ENCODE measurements around the gene BMP5.
"Not testable (repeated sequence)": the region's sequence is repeated elsewhere in the genome, so short reads cannot be mapped to it uniquely, and the experiment has no call there.

BMP5 gene

GRCh38 chr6:55913228-55914195 lies 38.1 kb upstream of the BMP5 start:
- H3K9me3 ChIP-seq (ENCODE audit: insufficient read depth, low read depth, low read length) = no peaks in the 10 kb centered on the region
- H3K4me1 ChIP-seq (ENCODE audit: insufficient read depth, low read length, poor library complexity, severe bottlenecking) = no peaks in the 10 kb centered on the region
- H3K36me3 ChIP-seq (ENCODE audit: insufficient read depth, low read length) = no peaks in the 10 kb centered on the region
- H3K4me3 ChIP-seq (ENCODE audit: low read length, poor library complexity, severe bottlenecking) = no peak overlapping the region
- H4K20me1 ChIP-seq (ENCODE audit: insufficient read depth, low read length, poor library complexity, severe bottlenecking) = no peaks in the 10 kb centered on the region
- H3K4me2 ChIP-seq (ENCODE audit: low read depth, low read length, poor library complexity, severe bottlenecking) = no peak overlapping the region
- no peak overlapping the region for H3K9ac ChIP-seq (ENCODE audit: low read depth, low read length, poor library complexity, severe bottlenecking)
- no peaks in the 10 kb centered on the region for H3K9me2 ChIP-seq (replicated peaks; ENCODE audit: low read depth, low read length)
- TF ChIP-seq EZH2phosphoT487 (IDR thresholded peaks at IDR 0.05; ENCODE audit: borderline replicate concordance) = no peak
- TF ChIP-seq, protein P1, sequence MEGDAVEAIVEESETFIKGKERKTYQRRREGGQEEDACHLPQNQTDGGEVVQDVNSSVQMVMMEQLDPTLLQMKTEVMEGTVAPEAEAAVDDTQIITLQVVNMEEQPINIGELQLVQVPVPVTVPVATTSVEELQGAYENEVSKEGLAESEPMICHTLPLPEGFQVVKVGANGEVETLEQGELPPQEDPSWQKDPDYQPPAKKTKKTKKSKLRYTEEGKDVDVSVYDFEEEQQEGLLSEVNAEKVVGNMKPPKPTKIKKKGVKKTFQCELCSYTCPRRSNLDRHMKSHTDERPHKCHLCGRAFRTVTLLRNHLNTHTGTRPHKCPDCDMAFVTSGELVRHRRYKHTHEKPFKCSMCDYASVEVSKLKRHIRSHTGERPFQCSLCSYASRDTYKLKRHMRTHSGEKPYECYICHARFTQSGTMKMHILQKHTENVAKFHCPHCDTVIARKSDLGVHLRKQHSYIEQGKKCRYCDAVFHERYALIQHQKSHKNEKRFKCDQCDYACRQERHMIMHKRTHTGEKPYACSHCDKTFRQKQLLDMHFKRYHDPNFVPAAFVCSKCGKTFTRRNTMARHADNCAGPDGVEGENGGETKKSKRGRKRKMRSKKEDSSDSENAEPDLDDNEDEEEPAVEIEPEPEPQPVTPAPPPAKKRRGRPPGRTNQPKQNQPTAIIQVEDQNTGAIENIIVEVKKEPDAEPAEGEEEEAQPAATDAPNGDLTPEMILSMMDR (conservative IDR thresholded peaks at IDR 0.05; ENCODE audit: low read length) = no peak
- no peaks in the 10 kb centered on the region for H3K27me3 ChIP-seq (ENCODE audit: insufficient read depth, low read length, poor library complexity, severe bottlenecking)
- no peak overlapping the region for H2AFZ ChIP-seq (ENCODE audit: low read length)
- H3F3A ChIP-seq (ENCODE audit: low read depth) = no peaks in the 10 kb centered on the region
- no peaks in the 10 kb centered on the region for H3K79me2 ChIP-seq (ENCODE audit: insufficient read depth, low read length)

DNA sequence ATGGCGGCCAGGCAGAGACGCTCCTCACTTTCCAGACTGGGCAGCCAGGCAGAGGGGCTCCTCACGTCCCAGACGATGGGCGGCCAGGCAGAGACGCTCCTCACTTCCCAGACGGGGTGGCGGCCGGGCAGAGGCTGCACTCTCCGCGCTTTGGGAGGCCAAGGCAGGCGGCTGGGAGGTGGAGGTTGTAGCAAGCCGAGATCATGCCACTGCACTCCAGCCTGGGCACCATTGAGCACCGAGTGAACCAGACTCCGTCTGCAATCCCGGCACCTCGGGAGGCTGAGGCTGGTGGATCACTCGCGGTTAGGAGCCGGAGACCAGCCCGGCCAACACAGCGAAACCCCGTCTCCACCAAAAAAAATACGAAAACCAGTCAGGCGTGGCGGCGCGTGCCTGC lies 35.1 kb upstream of the BMP5 start:
- H4K20me1 ChIP-seq (ENCODE audit: insufficient read depth, low read length, poor library complexity, severe bottlenecking); H3K4me2 ChIP-seq (ENCODE audit: low read depth, low read length, poor library complexity, severe bottlenecking); H3K36me3 ChIP-seq (ENCODE audit: insufficient read depth, low read length); H3K79me2 ChIP-seq (ENCODE audit: insufficient read depth, low read length); H3K9me3 ChIP-seq (ENCODE audit: insufficient read depth, low read depth, low read length); H3K4me3 ChIP-seq (ENCODE audit: low read length, poor library complexity, severe bottlenecking); H2AFZ ChIP-seq (ENCODE audit: low read length); H3K4me1 ChIP-seq (ENCODE audit: insufficient read depth, low read length, poor library complexity, severe bottlenecking); H3K9ac ChIP-seq (ENCODE audit: low read depth, low read length, poor library complexity, severe bottlenecking); H3K27me3 ChIP-seq (ENCODE audit: insufficient read depth, low read length, poor library complexity, severe bottlenecking); H3F3A ChIP-seq (ENCODE audit: low read depth); H3K9me2 ChIP-seq (replicated peaks; ENCODE audit: low read depth, low read length): not testable (repeated sequence)

DNA sequence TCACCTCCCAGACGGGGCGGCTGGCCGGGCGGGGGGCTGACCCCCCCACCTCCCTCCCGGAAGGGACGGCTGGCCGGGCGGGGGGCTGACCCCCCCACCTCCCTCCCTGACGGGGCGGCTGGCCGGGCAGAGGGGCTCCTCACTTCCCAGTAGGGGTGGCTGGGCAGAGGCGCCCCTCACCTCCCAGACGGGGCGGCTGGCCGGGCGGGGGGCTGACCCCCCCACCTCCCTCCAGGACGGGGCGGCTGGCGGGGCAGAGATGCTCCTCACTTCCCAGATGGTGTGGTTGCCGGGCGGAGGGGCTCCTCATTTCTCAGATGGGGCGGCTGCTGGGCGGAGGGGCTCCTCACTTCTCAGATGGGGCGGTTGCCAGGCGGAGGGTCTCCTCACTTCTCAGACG lies 34.5 kb upstream of the BMP5 start:
- H3K79me2 ChIP-seq (ENCODE audit: insufficient read depth, low read length); H3F3A ChIP-seq (ENCODE audit: low read depth); H3K4me3 ChIP-seq (ENCODE audit: low read length, poor library complexity, severe bottlenecking); H3K36me3 ChIP-seq (ENCODE audit: insufficient read depth, low read length); H3K9me2 ChIP-seq (replicated peaks; ENCODE audit: low read depth, low read length); H3K9me3 ChIP-seq (ENCODE audit: insufficient read depth, low read depth, low read length); H2AFZ ChIP-seq (ENCODE audit: low read length); H3K9ac ChIP-seq (ENCODE audit: low read depth, low read length, poor library complexity, severe bottlenecking); H3K4me1 ChIP-seq (ENCODE audit: insufficient read depth, low read length, poor library complexity, severe bottlenecking); H3K27me3 ChIP-seq (ENCODE audit: insufficient read depth, low read length, poor library complexity, severe bottlenecking); H3K4me2 ChIP-seq (ENCODE audit: low read depth, low read length, poor library complexity, severe bottlenecking); H4K20me1 ChIP-seq (ENCODE audit: insufficient read depth, low read length, poor library complexity, severe bottlenecking): not testable (repeated sequence)

GRCh38 chr6:55902796-55903195 lies 27.4 kb upstream of the BMP5 start:
- Histone ChIP-seq H3F3A (ENCODE audit: low read depth) (no peaks in the 10 kb centered on the region), H2AFZ (ENCODE audit: low read length) (no peak overlapping the region), H3K79me2 (ENCODE audit: insufficient read depth, low read length) (no peaks in the 10 kb centered on the region), H3K4me3 (ENCODE audit: low read length, poor library complexity, severe bottlenecking) (no peak overlapping the region), H3K9me3 (ENCODE audit: insufficient read depth, low read depth, low read length) (no peaks in the 10 kb centered on the region), H3K9me2 (replicated peaks; ENCODE audit: low read depth, low read length) (no peaks in the 10 kb centered on the region), H4K20me1 (ENCODE audit: insufficient read depth, low read length, poor library complexity, severe bottlenecking) (no peaks in the 10 kb centered on the region), H3K27me3 (ENCODE audit: insufficient read depth, low read length, poor library complexity, severe bottlenecking) (no peaks in the 10 kb centered on the region), H3K36me3 (ENCODE audit: insufficient read depth, low read length) (no peaks in the 10 kb centered on the region), H3K9ac (ENCODE audit: low read depth, low read length, poor library complexity, severe bottlenecking) (no peak overlapping the region), H3K4me2 (ENCODE audit: low read depth, low read length, poor library complexity, severe bottlenecking) (no peak overlapping the region), H3K4me1 (ENCODE audit: insufficient read depth, low read length, poor library complexity, severe bottlenecking) (no peaks in the 10 kb centered on the region)
- no peak for TF ChIP-seq EZH2phosphoT487 (IDR thresholded peaks at IDR 0.05; ENCODE audit: borderline replicate concordance)
- TF ChIP-seq, protein P1 (conservative IDR thresholded peaks at IDR 0.05; ENCODE audit: low read length) = no peak
